ENCODE measurements around the gene RPTOR. TPM values are rescaled to one million over a fixed set of nuclear protein-coding genes. Genes with fewer than 3 reads are reported as not detected.

The RPTOR gene
- total RNA-seq, 1 experiment from 2014 or later: 66.7 TPM

DNA sequence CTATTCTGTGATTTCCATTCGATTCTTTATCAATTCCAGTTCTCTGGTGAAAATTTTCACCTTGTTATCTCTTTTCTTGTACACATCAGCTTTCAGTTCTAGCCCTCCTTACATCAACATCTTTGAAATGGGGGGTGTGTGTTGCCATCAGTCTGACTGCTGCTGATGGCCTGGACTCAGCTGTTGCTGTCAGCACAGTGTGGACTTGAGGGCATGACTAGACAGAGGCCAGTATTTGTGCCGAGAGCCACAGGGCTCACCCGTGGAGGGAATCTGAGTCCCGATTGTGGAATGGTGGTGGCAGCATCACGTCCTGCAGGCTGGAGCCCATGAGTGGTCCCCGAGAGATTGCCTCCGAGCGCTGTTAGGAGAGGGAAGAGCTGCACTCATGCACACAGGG lies 114.2 kb downstream of the RPTOR start:
- no peaks in the 10 kb centered on the region for H3K36me3 ChIP-seq (ENCODE audit: control insufficient read depth, insufficient read depth, low read length)
- Mint-ChIP-seq H3K9me3 (ENCODE audit: unreplicated experiment) (peaks cover 18% of the 10 kb centered on the region), H3K27ac (ENCODE audit: unreplicated experiment) (no peak overlapping the region), H3K4me1 (ENCODE audit: low read depth, unreplicated experiment) (peaks cover 8% of the 10 kb centered on the region), H3K4me3 (ENCODE audit: unreplicated experiment) (no peak overlapping the region), H3K36me3 (ENCODE audit: insufficient read depth, unreplicated experiment) (peaks cover 5% of the 10 kb centered on the region), H3K27me3 (ENCODE audit: insufficient read depth, unreplicated experiment) (no peaks in the 10 kb centered on the region)
- intact Hi-C loops (cut with micrococcal nuclease; ENCODE audit: unreplicated experiment): no loop called here
- no peak overlapping the region for H3K4me3 ChIP-seq (ENCODE audit: low read depth, low read length)
- H3K4me1 ChIP-seq: no peaks in the 10 kb centered on the region
- BruUV-seq (replicated peaks): no TSS peak
- H3K9me3 ChIP-seq: no peaks in the 10 kb centered on the region; the same call in 1 of the 2 replicates
- ChIA-PET POLR2A (no interaction called here), CTCF (no interaction called here)
- TF ChIP-seq, protein P1, sequence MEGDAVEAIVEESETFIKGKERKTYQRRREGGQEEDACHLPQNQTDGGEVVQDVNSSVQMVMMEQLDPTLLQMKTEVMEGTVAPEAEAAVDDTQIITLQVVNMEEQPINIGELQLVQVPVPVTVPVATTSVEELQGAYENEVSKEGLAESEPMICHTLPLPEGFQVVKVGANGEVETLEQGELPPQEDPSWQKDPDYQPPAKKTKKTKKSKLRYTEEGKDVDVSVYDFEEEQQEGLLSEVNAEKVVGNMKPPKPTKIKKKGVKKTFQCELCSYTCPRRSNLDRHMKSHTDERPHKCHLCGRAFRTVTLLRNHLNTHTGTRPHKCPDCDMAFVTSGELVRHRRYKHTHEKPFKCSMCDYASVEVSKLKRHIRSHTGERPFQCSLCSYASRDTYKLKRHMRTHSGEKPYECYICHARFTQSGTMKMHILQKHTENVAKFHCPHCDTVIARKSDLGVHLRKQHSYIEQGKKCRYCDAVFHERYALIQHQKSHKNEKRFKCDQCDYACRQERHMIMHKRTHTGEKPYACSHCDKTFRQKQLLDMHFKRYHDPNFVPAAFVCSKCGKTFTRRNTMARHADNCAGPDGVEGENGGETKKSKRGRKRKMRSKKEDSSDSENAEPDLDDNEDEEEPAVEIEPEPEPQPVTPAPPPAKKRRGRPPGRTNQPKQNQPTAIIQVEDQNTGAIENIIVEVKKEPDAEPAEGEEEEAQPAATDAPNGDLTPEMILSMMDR (IDR thresholded peaks at IDR 0.05; ENCODE audit: insufficient read depth in 1 of 2, low read depth in 1 of 2, low read length in 1 of 2, severe bottlenecking in 1 of 2, unreplicated experiment in 1 of 2): no peak
- DNase-seq: no peak
- no peaks in the 10 kb centered on the region for H3K27me3 ChIP-seq (replicated peaks; ENCODE audit: control insufficient read depth, insufficient read depth, low read length)

DNA sequence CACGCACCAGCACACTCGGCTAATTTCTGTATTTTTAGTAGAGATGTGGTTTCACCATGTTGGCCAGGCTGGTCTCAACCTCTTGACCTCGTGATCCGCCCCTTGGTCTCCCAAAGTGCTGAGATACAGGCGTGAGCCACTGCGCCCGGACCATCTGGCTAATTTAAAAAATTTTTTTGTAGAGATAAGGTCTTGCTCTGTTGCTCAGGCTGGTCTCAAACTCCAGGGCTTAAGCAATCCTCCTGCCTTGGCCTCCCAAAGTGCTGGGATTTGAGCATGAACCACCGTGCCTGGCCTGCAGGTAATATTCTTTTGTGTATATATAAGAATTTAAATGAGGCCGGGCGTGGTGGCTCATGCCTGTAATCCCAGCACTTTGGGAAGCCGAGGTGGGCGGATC lies 115.0 kb downstream of the RPTOR start:
- H3K4me3 Mint-ChIP-seq (ENCODE audit: unreplicated experiment): no peak overlapping the region
- peaks cover 8% of the 10 kb centered on the region for H3K4me1 Mint-ChIP-seq (ENCODE audit: low read depth, unreplicated experiment)
- H3K27me3 ChIP-seq (replicated peaks; ENCODE audit: control insufficient read depth, insufficient read depth, low read length): no peaks in the 10 kb centered on the region
- CTCF ChIA-PET: no interaction called here
- no TSS peak for BruUV-seq (replicated peaks)
- TF ChIP-seq, protein P1 (IDR thresholded peaks at IDR 0.05; ENCODE audit: insufficient read depth in 1 of 2, low read depth in 1 of 2, low read length in 1 of 2, severe bottlenecking in 1 of 2, unreplicated experiment in 1 of 2): no peak
- no peaks in the 10 kb centered on the region for H3K36me3 Mint-ChIP-seq (ENCODE audit: insufficient read depth, unreplicated experiment)
- no peaks in the 10 kb centered on the region for H3K27me3 Mint-ChIP-seq (ENCODE audit: insufficient read depth, unreplicated experiment)
- DNase-seq: no peak
- H3K9me3 ChIP-seq: no peaks in the 10 kb centered on the region; the same call in 1 of the 2 replicates
- POLR2A ChIA-PET: no interaction called here
- intact Hi-C loops (cut with micrococcal nuclease; ENCODE audit: unreplicated experiment): no loop called here
- H3K27ac Mint-ChIP-seq (ENCODE audit: unreplicated experiment): no peak overlapping the region
- H3K4me3 ChIP-seq (ENCODE audit: low read depth, low read length): no peak overlapping the region
- no peaks in the 10 kb centered on the region for H3K4me1 ChIP-seq
- H3K36me3 ChIP-seq (ENCODE audit: control insufficient read depth, insufficient read depth, low read length): no peaks in the 10 kb centered on the region
- H3K9me3 Mint-ChIP-seq (ENCODE audit: unreplicated experiment): peaks cover 18% of the 10 kb centered on the region

DNA sequence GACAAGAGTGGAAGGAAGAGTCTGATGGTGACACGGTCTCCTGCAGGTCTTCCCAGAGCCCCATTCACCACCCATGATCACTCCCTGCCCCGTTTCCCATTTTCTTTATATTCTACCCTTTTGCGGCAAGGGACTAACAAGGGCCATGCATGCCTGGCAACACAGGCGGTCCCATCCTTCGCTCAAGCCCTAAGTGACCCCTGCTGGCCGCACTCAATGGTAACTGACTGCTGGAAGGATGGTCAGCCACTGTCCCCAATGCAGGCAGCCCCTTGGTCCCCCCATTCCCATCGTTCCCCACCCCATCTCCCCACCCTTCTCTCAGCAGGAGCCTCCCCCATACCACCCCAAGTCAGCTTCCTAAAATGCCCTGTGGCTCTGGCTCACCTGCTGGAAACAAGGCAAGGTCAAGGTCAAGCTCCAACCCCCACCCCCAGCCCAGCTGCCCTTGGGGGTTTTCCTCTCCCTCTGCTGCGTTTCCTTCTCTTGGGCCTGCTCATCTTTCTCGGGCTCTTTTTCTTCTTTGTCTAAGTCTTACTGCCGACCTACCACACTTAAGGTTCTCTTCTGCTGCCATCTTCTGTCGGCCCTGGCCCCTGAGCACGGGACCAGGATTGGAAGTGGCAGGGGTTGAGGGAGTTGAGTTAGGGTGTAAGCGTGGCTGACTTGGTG lies 116.0 kb downstream of the RPTOR start:
- BruUV-seq (replicated peaks): no TSS peak
- CTCF ChIA-PET: no interaction called here

More for the DNA sequence above, 116.0 kb downstream of the RPTOR start:
- H3K27me3 Mint-ChIP-seq (ENCODE audit: insufficient read depth, unreplicated experiment): no peaks in the 10 kb centered on the region
- no peak overlapping the region for H3K4me3 ChIP-seq (ENCODE audit: low read depth, low read length)
- no peaks in the 10 kb centered on the region for H3K27me3 ChIP-seq (replicated peaks; ENCODE audit: control insufficient read depth, insufficient read depth, low read length)
- H3K4me1 ChIP-seq: no peaks in the 10 kb centered on the region
- no peak overlapping the region for H3K4me3 Mint-ChIP-seq (ENCODE audit: unreplicated experiment)
- no peaks in the 10 kb centered on the region for H3K36me3 ChIP-seq (ENCODE audit: control insufficient read depth, insufficient read depth, low read length)
- H3K9me3 Mint-ChIP-seq (ENCODE audit: unreplicated experiment): peaks cover 18% of the 10 kb centered on the region
- peaks cover 8% of the 10 kb centered on the region for H3K4me1 Mint-ChIP-seq (ENCODE audit: low read depth, unreplicated experiment)
- intact Hi-C loops (cut with micrococcal nuclease; ENCODE audit: unreplicated experiment): no loop called here
- POLR2A ChIA-PET: no interaction called here
- H3K27ac Mint-ChIP-seq (ENCODE audit: unreplicated experiment): no peak overlapping the region
- no peak for DNase-seq
- TF ChIP-seq, protein P1 (IDR thresholded peaks at IDR 0.05; ENCODE audit: insufficient read depth in 1 of 2, low read depth in 1 of 2, low read length in 1 of 2, severe bottlenecking in 1 of 2, unreplicated experiment in 1 of 2): no peak
- no peaks in the 10 kb centered on the region; the same call in 1 of the 2 replicates for H3K9me3 ChIP-seq
- H3K36me3 Mint-ChIP-seq (ENCODE audit: insufficient read depth, unreplicated experiment): no peaks in the 10 kb centered on the region
